ENCODE results near the gene UBR4.

Gene UBR4

DNA sequence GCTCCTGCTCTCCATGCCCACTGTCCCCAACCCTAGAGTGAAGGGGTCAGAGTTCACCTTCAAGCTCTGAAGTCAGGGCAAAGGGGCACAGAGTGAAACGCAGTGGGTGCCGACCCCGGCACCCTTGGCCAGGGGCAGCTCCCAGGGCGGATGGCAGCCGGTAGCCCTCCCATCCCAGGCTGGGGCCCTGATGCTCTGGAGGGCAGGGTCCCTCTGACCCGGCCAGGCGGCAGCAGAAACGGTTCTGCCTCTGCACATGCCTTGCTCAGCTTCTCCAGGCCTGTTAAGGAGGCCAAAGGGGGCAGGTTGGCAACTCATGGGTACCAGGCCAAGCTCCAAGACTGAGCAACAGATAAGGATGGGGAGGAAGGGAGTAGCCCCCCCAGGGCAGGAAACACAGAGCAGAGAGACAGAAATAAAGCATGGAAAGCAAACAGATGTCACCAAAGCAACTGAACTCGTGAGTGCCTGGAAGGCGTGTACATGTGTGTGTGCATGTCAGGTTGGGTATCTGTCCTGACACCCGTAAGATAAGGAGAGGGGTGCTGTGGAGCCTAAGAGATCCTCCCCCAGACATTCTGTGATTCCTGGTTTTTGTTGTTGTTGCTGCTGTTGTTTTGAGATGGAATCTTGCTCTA lies 141.3 kb downstream of the UBR4 start:
- DNase-seq, result no peak

DNA sequence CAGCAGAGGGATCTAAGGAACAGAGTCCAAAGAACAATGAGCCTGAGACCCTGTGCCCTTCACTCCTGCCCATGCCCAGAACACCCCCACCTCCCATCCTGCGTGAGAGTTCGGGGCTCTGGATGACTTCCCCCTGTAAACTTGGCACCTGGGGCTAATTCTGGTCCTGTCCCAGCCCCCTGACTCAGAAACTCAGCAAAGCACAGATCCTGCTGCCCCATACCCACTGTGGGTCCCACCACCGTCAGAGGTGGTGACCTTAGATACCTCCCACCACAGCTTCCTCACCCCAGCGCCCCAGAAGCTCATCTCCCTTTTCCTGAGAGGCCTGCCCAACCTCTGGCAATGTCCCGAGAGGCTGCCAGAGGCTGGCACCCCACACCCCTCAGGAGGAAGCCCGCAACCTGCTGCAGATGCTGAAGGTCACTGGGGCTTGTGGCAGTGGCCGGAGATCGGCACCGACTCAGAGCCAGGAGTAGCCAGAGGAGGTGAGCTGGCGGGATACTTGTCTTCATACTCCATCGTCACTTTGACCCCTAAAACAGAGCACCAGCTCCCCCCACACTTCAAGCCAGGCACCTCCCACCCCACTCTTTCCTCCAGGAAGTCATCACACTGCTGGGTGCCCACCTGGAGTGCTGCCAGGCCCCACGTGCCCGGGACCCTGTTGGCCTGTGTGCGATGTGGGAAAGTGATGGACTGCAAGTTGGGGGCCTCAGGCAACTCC lies 142.0 kb downstream of the UBR4 start:
- no peak for DNase-seq

- peak; percentile 15 for DNase-seq
These were observed 142.7 kb downstream of the UBR4 start for GRCh38 chr1:19067182-19067911.

DNA sequence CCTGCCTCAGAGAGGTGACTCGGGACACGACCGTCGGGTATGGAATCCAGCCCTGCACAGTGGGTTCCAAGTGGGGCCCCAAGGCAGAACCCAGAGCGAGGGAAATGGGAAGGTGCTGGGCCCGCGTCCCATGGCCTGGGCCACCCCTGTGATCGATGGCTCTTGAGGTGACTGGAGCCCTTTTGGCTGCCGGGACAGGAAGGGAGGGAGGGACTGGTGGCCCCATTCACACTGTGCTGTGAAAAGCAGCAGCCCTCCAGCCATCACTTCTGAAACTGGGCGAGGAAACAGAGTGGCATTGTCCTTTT lies 143.2 kb downstream of the UBR4 start:
- DNase-seq, result no peak

- no peak for DNase-seq
These were observed 143.7 kb downstream of the UBR4 start for GRCh38 chr1:19066248-19066873.

- DNase-seq, result no peak
These were observed 144.4 kb downstream of the UBR4 start for GRCh38 chr1:19065526-19066247.

- DNase-seq, result no peak
These were observed 145.1 kb downstream of the UBR4 start for GRCh38 chr1:19064906-19065450.

GRCh38 chr1:19063122-19063521 lies 146.9 kb downstream of the UBR4 start:
- no peak for DNase-seq

DNA sequence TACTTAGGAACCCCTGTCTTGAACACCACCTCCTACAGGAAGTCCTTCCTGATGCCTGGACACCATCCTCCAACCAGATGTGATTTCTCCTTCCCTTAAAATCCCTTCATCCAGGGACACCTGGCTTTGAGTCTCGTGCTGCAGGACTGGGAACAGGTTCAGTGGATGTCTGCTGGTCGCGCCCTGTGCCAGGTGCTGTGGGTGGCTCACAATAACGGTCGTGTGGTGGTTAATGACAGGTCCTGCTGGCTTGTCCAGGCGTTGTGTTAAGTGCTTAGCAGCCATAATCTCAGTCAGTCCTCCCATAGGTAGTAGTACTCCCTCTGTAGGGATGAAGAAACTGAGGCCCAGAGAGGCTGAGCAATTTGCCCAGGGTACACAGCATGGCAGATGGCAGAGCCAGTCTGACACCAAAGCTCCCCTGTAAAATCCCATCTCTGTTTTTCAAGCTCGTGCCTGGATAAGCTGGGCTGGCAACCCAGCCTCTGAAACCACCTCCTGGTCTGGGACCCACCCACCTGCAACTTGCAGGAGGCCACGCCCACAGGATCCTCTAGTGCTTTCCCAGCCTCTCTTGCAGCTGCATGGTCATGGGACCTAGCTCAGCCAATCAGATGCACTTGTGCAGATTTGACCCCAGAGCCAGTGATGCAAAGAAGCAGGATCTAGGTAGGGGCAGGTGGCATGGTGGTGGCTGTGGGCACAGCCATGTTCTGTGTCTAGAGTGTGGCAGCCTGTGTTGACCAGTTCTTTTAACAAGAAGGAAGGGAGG lies 147.6 kb downstream of the UBR4 start:
- DNase-seq, result no peak

GRCh38 chr1:19061798-19062197 lies 148.3 kb downstream of the UBR4 start:
- DNase-seq, result no peak

DNA sequence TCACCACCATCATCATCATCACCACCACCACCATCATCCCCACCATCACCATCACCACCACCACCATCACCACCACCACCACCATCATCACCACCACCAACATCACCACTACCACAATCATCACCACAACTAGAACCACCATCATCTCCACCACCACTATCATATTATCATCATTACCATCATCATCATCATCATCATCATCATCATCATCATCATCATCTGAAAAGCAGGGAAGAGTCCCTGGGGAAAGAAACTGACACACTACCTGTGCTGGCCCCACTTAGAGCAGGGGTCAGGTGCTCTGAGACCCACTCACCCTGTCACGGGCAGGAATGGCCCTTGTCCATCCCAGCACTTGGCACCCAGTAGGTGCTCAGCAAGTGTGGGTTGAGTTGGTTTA lies 148.7 kb downstream of the UBR4 start:
- no peak for DNase-seq

DNA sequence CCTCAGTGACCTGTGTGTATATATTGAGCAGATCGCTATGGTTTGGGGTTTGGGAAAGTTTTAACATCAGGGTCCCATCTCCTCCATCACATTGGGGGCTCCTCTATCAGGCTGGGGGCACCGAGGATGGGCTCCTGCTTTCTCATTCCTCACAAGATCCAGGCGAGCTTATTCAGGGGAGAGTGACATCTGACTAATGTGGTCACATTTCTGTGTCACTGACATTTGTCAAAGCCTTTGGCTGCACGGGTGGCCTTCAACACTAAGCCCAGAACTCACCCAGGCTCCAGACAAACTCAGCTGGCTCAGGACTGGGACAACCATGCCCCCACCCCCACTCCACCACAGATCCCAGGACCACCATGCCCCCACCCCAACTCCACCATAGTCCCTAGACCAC lies 150.3 kb downstream of the UBR4 start:
- DNase-seq, result no peak

DNA sequence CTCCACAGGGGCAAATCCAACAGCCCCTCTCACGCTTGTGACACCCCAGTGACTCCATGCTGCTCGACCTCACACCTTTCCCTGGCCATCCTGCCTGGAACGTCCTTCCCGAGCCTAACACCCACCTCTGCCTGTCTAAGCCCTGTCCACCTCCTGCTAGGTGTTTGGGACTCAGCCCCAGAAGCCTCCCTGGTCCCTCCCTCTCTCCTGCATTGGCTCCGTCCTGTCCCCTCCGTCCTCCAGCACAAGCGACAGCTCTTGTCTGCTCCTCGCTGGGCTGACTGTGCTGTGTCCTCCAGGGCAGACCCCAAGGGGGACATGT lies 151.6 kb downstream of the UBR4 start:
- no peak for DNase-seq

- no peak for DNase-seq
These were observed 152.1 kb downstream of the UBR4 start for GRCh38 chr1:19057784-19058475.

DNA sequence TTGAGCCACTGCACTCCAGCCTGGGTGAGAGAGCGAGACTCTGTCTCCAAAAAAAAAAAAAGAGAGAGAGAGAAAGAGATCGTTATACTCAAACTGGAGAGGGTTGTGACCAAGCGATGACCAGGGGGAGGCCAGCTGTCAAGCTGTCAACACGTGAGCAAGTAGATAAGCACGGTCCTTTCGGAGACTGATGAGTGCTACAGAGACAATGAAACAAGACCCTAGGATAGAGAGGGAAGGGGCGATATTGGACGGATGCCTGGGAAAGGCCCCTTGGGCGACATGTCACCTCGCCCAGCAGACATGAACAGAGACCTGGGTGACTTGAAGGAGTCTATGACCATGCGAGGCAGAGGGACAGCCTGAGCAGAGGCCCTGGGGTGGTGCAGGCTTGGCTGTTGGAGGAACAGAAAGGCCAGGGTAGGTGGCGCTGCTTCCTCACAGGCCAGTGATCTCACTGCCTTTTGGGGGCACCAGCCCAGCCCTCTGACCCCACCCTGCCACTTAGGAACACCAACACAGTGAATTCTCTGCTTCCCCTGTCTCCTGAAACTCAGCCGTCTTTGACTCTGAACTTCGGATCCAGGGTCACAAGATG lies 152.8 kb downstream of the UBR4 start:
- no peak for DNase-seq

DNA sequence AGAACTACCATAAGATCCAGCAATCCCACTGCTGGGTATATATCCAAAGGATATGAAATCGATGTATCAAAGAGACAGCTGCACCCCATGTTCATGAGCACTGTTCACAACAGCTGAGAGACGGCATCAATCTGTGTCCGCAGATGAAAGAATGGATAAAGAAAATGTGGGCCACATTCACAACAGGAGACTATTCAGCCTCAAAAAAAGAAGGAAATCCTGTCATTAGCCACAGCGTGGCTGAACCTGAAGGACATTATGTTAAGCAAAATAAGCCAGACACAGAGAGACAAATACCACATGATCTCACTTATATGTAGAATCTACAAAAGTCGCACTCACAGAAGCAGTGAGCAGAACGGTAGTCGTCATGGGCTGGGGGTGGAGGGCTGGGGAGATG lies 154.4 kb downstream of the UBR4 start:
- DNase-seq, result no peak

DNA sequence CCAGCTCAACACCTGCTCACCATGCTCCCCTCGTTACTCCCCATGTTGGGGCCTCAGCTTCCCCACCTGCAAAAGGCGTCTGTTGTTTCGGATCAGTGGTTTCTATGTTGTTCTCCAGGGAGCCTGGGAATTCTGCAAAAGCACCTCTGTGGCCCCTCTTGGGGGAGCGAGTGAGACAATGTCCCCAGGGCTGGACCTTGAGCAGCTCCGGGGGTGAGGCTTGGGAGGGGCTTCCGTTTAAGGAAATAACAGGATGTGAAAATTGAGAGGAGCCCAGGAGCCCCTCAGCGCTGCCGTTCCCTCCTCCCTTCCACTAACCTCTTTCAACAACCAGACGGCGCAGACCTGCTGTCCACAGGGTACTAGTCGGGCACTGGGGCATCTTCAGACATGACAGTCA lies 155.1 kb downstream of the UBR4 start:
- DNase-seq, result no peak

GRCh38 chr1:19054216-19054615 lies 155.8 kb downstream of the UBR4 start:
- no peak for DNase-seq

DNA sequence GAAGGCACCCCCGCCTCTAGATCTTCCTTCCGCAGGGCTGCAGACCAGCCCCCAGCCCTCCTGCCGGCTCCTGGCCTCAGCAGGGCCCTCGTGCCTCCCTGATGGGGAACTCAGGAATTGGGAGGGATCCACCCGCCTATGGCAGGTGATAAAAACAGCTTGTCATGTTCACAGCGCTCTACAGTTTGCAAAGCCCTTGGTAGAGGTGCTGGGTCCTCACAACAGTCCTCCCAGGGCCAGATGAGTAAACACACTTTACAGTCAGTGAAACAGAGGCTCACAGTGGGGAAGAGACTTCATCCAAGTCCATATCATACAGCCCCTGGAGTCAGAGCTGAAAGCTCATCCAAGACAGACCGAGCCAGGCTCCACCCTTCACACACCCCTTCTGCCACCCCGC lies 156.6 kb downstream of the UBR4 start:
- DNase-seq, result no peak

DNA sequence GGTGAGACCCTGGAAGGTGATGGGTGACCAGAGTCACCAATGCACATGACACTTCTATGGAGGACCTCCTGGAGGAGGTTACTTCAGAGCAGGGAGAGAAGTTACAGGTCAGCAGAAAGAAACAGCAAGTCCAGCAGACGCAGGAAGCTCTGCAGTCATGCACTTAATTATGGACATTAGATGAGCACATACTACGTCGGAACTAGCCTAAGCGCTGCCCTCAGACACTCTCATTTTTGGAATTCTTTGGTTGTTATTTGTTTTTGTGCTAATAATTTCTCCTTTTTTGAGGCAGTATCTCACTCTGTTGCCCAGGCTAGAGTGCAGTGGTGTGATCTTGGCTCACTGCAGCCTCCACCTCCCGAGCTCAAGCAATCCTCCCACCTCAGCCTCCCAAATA lies 160.3 kb downstream of the UBR4 start:
- no peak for DNase-seq

- DNase-seq, result no peak
These were observed 160.8 kb downstream of the UBR4 start for GRCh38 chr1:19049128-19049768.
